ENCODE measurements around the gene THSD4.

- no peak for TF ChIP-seq POLR2AphosphoS5 (IDR thresholded peaks at IDR 0.05; ENCODE audit: borderline replicate concordance, low read depth, low read length)
- TF ChIP-seq EZH2 (IDR thresholded peaks at IDR 0.05), result no peak
Measured at GRCh38 chr15:71366522-71366921, 251.3 kb downstream of the THSD4 start.

All from SK-N-MC (cell line).